ENCODE data around the gene INPP5A. TPM values are rescaled to one million over a fixed set of nuclear protein-coding genes. Genes with fewer than 3 reads are reported as not detected.

INPP5A gene
- total and polyA plus RNA-seq, 9 of the 15 experiments (the other 6 are each of a cell fraction or from before 2014, with no cell fraction given), result 0.66 to 11.6 (median 7.7) TPM

GRCh38 chr10:132591166-132591971 is 53.8 kb downstream of the INPP5A start (continued):
- TF ChIP-seq, protein P1, sequence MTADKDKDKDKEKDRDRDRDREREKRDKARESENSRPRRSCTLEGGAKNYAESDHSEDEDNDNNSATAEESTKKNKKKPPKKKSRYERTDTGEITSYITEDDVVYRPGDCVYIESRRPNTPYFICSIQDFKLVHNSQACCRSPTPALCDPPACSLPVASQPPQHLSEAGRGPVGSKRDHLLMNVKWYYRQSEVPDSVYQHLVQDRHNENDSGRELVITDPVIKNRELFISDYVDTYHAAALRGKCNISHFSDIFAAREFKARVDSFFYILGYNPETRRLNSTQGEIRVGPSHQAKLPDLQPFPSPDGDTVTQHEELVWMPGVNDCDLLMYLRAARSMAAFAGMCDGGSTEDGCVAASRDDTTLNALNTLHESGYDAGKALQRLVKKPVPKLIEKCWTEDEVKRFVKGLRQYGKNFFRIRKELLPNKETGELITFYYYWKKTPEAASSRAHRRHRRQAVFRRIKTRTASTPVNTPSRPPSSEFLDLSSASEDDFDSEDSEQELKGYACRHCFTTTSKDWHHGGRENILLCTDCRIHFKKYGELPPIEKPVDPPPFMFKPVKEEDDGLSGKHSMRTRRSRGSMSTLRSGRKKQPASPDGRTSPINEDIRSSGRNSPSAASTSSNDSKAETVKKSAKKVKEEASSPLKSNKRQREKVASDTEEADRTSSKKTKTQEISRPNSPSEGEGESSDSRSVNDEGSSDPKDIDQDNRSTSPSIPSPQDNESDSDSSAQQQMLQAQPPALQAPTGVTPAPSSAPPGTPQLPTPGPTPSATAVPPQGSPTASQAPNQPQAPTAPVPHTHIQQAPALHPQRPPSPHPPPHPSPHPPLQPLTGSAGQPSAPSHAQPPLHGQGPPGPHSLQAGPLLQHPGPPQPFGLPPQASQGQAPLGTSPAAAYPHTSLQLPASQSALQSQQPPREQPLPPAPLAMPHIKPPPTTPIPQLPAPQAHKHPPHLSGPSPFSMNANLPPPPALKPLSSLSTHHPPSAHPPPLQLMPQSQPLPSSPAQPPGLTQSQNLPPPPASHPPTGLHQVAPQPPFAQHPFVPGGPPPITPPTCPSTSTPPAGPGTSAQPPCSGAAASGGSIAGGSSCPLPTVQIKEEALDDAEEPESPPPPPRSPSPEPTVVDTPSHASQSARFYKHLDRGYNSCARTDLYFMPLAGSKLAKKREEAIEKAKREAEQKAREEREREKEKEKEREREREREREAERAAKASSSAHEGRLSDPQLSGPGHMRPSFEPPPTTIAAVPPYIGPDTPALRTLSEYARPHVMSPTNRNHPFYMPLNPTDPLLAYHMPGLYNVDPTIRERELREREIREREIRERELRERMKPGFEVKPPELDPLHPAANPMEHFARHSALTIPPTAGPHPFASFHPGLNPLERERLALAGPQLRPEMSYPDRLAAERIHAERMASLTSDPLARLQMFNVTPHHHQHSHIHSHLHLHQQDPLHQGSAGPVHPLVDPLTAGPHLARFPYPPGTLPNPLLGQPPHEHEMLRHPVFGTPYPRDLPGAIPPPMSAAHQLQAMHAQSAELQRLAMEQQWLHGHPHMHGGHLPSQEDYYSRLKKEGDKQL (CRISPR knock-in tag; IDR thresholded peaks at IDR 0.05; ENCODE audit: borderline replicate concordance), result no peak
- TF ChIP-seq, protein P2, sequence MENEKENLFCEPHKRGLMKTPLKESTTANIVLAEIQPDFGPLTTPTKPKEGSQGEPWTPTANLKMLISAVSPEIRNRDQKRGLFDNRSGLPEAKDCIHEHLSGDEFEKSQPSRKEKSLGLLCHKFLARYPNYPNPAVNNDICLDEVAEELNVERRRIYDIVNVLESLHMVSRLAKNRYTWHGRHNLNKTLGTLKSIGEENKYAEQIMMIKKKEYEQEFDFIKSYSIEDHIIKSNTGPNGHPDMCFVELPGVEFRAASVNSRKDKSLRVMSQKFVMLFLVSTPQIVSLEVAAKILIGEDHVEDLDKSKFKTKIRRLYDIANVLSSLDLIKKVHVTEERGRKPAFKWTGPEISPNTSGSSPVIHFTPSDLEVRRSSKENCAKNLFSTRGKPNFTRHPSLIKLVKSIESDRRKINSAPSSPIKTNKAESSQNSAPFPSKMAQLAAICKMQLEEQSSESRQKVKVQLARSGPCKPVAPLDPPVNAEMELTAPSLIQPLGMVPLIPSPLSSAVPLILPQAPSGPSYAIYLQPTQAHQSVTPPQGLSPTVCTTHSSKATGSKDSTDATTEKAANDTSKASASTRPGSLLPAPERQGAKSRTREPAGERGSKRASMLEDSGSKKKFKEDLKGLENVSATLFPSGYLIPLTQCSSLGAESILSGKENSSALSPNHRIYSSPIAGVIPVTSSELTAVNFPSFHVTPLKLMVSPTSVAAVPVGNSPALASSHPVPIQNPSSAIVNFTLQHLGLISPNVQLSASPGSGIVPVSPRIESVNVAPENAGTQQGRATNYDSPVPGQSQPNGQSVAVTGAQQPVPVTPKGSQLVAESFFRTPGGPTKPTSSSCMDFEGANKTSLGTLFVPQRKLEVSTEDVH (IDR thresholded peaks at IDR 0.05; ENCODE audit: low read depth, partially characterized antibody), result no peak

Measured in K562 (cell line).